ENCODE results near the gene SLC35E1.

DNA sequence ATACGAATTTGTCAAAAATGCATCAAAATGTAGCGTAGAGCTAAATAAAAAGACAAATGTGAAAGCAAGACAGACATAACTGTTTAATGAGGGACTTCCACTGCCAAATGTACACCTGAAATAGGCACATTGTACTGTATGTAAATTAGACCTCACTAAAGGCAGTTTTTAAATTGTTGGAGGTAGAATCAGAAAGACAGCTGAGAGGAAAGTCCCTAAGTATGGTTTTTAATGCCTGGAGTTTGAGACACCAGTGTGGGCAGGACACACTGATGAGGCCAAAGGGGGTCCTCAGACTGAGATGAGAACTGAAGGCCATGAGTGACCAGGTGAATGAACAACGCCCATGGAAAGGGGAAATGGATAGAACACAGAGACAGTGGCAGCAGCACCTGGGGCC, 32.9 kb upstream of the SLC35E1 start:
- TF ChIP-seq, protein P1, sequence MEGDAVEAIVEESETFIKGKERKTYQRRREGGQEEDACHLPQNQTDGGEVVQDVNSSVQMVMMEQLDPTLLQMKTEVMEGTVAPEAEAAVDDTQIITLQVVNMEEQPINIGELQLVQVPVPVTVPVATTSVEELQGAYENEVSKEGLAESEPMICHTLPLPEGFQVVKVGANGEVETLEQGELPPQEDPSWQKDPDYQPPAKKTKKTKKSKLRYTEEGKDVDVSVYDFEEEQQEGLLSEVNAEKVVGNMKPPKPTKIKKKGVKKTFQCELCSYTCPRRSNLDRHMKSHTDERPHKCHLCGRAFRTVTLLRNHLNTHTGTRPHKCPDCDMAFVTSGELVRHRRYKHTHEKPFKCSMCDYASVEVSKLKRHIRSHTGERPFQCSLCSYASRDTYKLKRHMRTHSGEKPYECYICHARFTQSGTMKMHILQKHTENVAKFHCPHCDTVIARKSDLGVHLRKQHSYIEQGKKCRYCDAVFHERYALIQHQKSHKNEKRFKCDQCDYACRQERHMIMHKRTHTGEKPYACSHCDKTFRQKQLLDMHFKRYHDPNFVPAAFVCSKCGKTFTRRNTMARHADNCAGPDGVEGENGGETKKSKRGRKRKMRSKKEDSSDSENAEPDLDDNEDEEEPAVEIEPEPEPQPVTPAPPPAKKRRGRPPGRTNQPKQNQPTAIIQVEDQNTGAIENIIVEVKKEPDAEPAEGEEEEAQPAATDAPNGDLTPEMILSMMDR (IDR thresholded peaks at IDR 0.05; ENCODE audit: insufficient read depth, low read depth, low read length), result no peak
- no peak for TF ChIP-seq EZH2 (IDR thresholded peaks at IDR 0.05; ENCODE audit: insufficient read depth, low read length)

Data from astrocyte (in vitro differentiated cells and primary cell).